Esophagus squamous epithelium (tissue), 5 donors: ENCODE results near the gene ASB11. TPM values are rescaled to one million over a fixed set of nuclear protein-coding genes. Genes with fewer than 3 reads are reported as not detected.

Experiments
- DNase-seq: peaks from one replicate; lab custom pipeline; 2025; lab: John Stamatoyannopoulos, UW
- H3K27ac ChIP-seq, 4 donors: fragments of 200-600 bp; sonication (generic); one replicate each; pipeline ENCODE4 v1.5.1; 2016 to 2019; ENCODE audit warnings: mild to moderate bottlenecking in 1 of 4
- H3K27me3 ChIP-seq, 4 donors: fragments of 200-600 bp; sonication (generic); 1 replicate in 3 of 4; 2 replicates in 1 of 4; pipeline versions ENCODE4 v1.5.1 to v1.6.0; 2017 to 2021; ENCODE audit warnings: antibody characterized with exemption in 1 of 4
- H3K36me3 ChIP-seq, 3 donors: fragments of 200-600 bp; sonication (generic); one replicate each; pipeline ENCODE4 v1.5.1; 2016 to 2019
- H3K4me1 ChIP-seq, 3 donors: fragments of 200-600 bp; sonication (generic); one replicate each; pipeline ENCODE4 v1.5.1; 2017 to 2019
- H3K4me3 ChIP-seq, 4 donors: fragments of 200-600 bp; sonication (generic); 1 replicate in 3 of 4; 2 replicates in 1 of 4; pipeline ENCODE4 v1.5.1; 2016 to 2019; ENCODE audit warnings: mild to moderate bottlenecking in 2 of 4, moderate library complexity in 1 of 4
- H3K9me3 ChIP-seq, 3 donors: fragments of 200-600 bp; sonication (generic); one replicate each; pipeline ENCODE4 v1.5.1; 2016 to 2019
- CTCF ChIP-seq, 6 experiments: fragments of 450-650 bp in 4 of 6; fragments of 200-600 bp in 2 of 6; sonication (generic) in 2 of 6; IDR thresholded peaks; one replicate each; pipeline ENCODE4 v1.5.1; 2016 to 2019; ENCODE audit warnings: antibody characterized with exemption in 6 of 6, mild to moderate bottlenecking in 4 of 6, moderate library complexity in 4 of 6
- POLR2A ChIP-seq, 4 donors: fragments of 450-650 bp; IDR thresholded peaks; one replicate each; pipeline ENCODE4 v1.6.1; 2017; ENCODE audit warnings: antibody characterized with exemption in 4 of 4, mild to moderate bottlenecking in 4 of 4, moderate library complexity in 3 of 4
- WGBS, 2 donors: methylation state at CpG; one replicate each; pipeline ENCODE4 v1.1.5; 2018; 5-methylcytosine and 5-hydroxymethylcytosine counted together
- intact Hi-C: fragments of 100-400 bp; cut with DNase I; formaldehyde crosslinking; loops from one replicate; pipeline ENCODE4 v1.15.0; 2022
- total RNA-seq, 4 donors: library from RNA; depleted of rRNA; stranded (reverse); fragments of >200 nt; gene quantifications; one replicate each; pipeline ENCODE4 v1.1.0, GENCODE V29; 2016
- donor health status: DM: yes; HTN: yes; CAD: no.

The ASB11 gene
- total RNA-seq, 4 donors from 2014 or later, result not detected

- Histone ChIP-seq H3K9me3 (no peaks in the 10 kb centered on the region), H3K27ac (no peak overlapping the region), H3K4me3 (no peak overlapping the region), H3K36me3 (no peaks in the 10 kb centered on the region), H3K4me1 (no peaks in the 10 kb centered on the region), H3K27me3 (no peaks in the 10 kb centered on the region)
- no peak for DNase-seq
- WGBS, 2 donors, result 54 to 55% methylated on average over 4 of the region's 4 CpGs
- intact Hi-C loops, result no loop called here
- peak in 4 of 6 experiments; percentile 36 to 45 (median 42) for TF ChIP-seq CTCF (IDR thresholded peaks at IDR 0.05)
- no peak for TF ChIP-seq POLR2A (IDR thresholded peaks at IDR 0.05)
Measured at GRCh38 chrX:15299941-15300851, 15.2 kb downstream of the ASB11 start.

GRCh38 chrX:15298780-15299179 is 16.7 kb downstream of the ASB11 start:
- 65 to 95% methylated on average over 3 of the region's 3 CpGs for WGBS, 2 donors
- no peaks in the 10 kb centered on the region for H3K36me3 ChIP-seq
- H3K27me3 ChIP-seq, result no peaks in the 10 kb centered on the region
- no peaks in the 10 kb centered on the region for H3K4me1 ChIP-seq
- H3K9me3 ChIP-seq, result no peaks in the 10 kb centered on the region
- H3K27ac ChIP-seq, result peak overlapping the region in 2 of 4 donors; percentile 33 to 65
- no peak overlapping the region for H3K4me3 ChIP-seq
- DNase-seq, result no peak
- TF ChIP-seq CTCF (IDR thresholded peaks at IDR 0.05), result no peak
- TF ChIP-seq POLR2A (IDR thresholded peaks at IDR 0.05), result no peak
- intact Hi-C loops, result no loop called here

- WGBS, 2 donors, result 13 to 39% methylated on average over 1 to 2 of the region's 2 CpGs
- Histone ChIP-seq H3K27ac (peak overlapping the region in 2 of 4 donors; percentile 36 to 65), H3K4me3 (no peak overlapping the region), H3K4me1 (no peaks in the 10 kb centered on the region), H3K9me3 (no peaks in the 10 kb centered on the region), H3K36me3 (no peaks in the 10 kb centered on the region), H3K27me3 (no peaks in the 10 kb centered on the region)
- no peak for TF ChIP-seq CTCF (IDR thresholded peaks at IDR 0.05)
- no peak for TF ChIP-seq POLR2A (IDR thresholded peaks at IDR 0.05)
- intact Hi-C loops, result no loop called here
- DNase-seq, result no peak
Measured at GRCh38 chrX:15298201-15298600, 17.2 kb downstream of the ASB11 start.

GRCh38 chrX:15293451-15293850 is 22.0 kb downstream of the ASB11 start:
- TF ChIP-seq POLR2A (IDR thresholded peaks at IDR 0.05) (no peak), CTCF (IDR thresholded peaks at IDR 0.05) (no peak)
- no peaks in the 10 kb centered on the region for H3K36me3 ChIP-seq
- WGBS, 2 donors, result 69 to 96% methylated on average over 2 of the region's 2 CpGs
- intact Hi-C loops, result no loop called here
- H3K4me3 ChIP-seq, result no peak overlapping the region
- no peak overlapping the region for H3K27ac ChIP-seq
- no peak for DNase-seq
- no peaks in the 10 kb centered on the region for H3K9me3 ChIP-seq
- H3K4me1 ChIP-seq, result no peaks in the 10 kb centered on the region
- no peaks in the 10 kb centered on the region for H3K27me3 ChIP-seq

GRCh38 chrX:15292861-15293260 is 22.6 kb downstream of the ASB11 start:
- no peak for DNase-seq
- intact Hi-C loops, result no loop called here
- Histone ChIP-seq H3K36me3 (no peaks in the 10 kb centered on the region), H3K4me3 (no peak overlapping the region), H3K27me3 (no peaks in the 10 kb centered on the region), H3K27ac (no peak overlapping the region), H3K9me3 (no peaks in the 10 kb centered on the region), H3K4me1 (no peaks in the 10 kb centered on the region)
- TF ChIP-seq CTCF (IDR thresholded peaks at IDR 0.05) (no peak), POLR2A (IDR thresholded peaks at IDR 0.05) (no peak)
- 70 to 82% methylated on average over 2 to 3 of the region's 3 CpGs for WGBS, 2 donors
